ENCODE measurements around the gene AMN1. TPM values are rescaled to one million over a fixed set of nuclear protein-coding genes. Genes with fewer than 3 reads are reported as not detected.

Gene AMN1
- total RNA-seq, 1 experiment from 2014 or later: 15.8 TPM

- peaks cover 5% of the 10 kb centered on the region for H3K9me3 ChIP-seq (ENCODE audit: low read depth, low read length, poor library complexity, severe bottlenecking)
- H3K4me3 ChIP-seq (ENCODE audit: low read depth, low read length, poor library complexity, severe bottlenecking): no peak overlapping the region
- DNase-seq (ENCODE audit: low spot score): no peak
- ChIA-PET POLR2A (ENCODE audit: low non-redundant PET) (no interaction called here), CTCF (no interaction called here)
- TF ChIP-seq EZH2 (IDR thresholded peaks at IDR 0.05; ENCODE audit: borderline replicate concordance, low read depth, low read length, poor library complexity, severe bottlenecking) (no peak), CTCF (conservative IDR thresholded peaks at IDR 0.05; ENCODE audit: low read depth, low read length) (no peak)
- no peaks in the 10 kb centered on the region for H3K4me1 ChIP-seq (ENCODE audit: insufficient read depth, low read length, poor library complexity, severe bottlenecking)
- intact Hi-C loops (cut with micrococcal nuclease; ENCODE audit: unreplicated experiment): no loop called here
- peaks cover 17% of the 10 kb centered on the region for H3K36me3 ChIP-seq (ENCODE audit: insufficient read depth, low read length, poor library complexity, severe bottlenecking)
- H3K27me3 ChIP-seq (replicated peaks; ENCODE audit: insufficient read depth, low read depth, low read length, poor library complexity): no peaks in the 10 kb centered on the region
- no TSS peak for BruUV-seq (replicated peaks)
- H3K27ac ChIP-seq (ENCODE audit: low read depth, low read length, poor library complexity, severe bottlenecking): peak overlapping the region; percentile 19
Observed at GRCh38 chr12:31715283-31715825, 13.5 kb downstream of the AMN1 start.

GRCh38 chr12:31714406-31715271 is 14.2 kb downstream of the AMN1 start:
- intact Hi-C loops (cut with micrococcal nuclease; ENCODE audit: unreplicated experiment): no loop called here
- TF ChIP-seq EZH2 (IDR thresholded peaks at IDR 0.05; ENCODE audit: borderline replicate concordance, low read depth, low read length, poor library complexity, severe bottlenecking) (no peak), CTCF (conservative IDR thresholded peaks at IDR 0.05; ENCODE audit: low read depth, low read length) (no peak)
- no TSS peak for BruUV-seq (replicated peaks)
- DNase-seq (ENCODE audit: low spot score): no peak
- Histone ChIP-seq H3K4me1 (ENCODE audit: insufficient read depth, low read length, poor library complexity, severe bottlenecking) (no peaks in the 10 kb centered on the region), H3K27ac (ENCODE audit: low read depth, low read length, poor library complexity, severe bottlenecking) (no peak overlapping the region), H3K9me3 (ENCODE audit: low read depth, low read length, poor library complexity, severe bottlenecking) (peaks cover 5% of the 10 kb centered on the region), H3K4me3 (ENCODE audit: low read depth, low read length, poor library complexity, severe bottlenecking) (no peak overlapping the region), H3K36me3 (ENCODE audit: insufficient read depth, low read length, poor library complexity, severe bottlenecking) (peaks cover 10% of the 10 kb centered on the region), H3K27me3 (replicated peaks; ENCODE audit: insufficient read depth, low read depth, low read length, poor library complexity) (no peaks in the 10 kb centered on the region)
- CTCF ChIA-PET: no interaction called here
- POLR2A ChIA-PET (ENCODE audit: low non-redundant PET): no interaction called here

- H3K27me3 ChIP-seq (replicated peaks; ENCODE audit: insufficient read depth, low read depth, low read length, poor library complexity): no peaks in the 10 kb centered on the region
- no peak for TF ChIP-seq CTCF (conservative IDR thresholded peaks at IDR 0.05; ENCODE audit: low read depth, low read length)
- TF ChIP-seq EZH2 (IDR thresholded peaks at IDR 0.05; ENCODE audit: borderline replicate concordance, low read depth, low read length, poor library complexity, severe bottlenecking): no peak
- ChIA-PET POLR2A (ENCODE audit: low non-redundant PET) (interaction anchor here (0.6 kb wide), 1 partner anchor 387 kb away, joined by 21 read pairs; the partner anchor contains the start of gene SINHCAF), CTCF (no interaction called here)
- no peak overlapping the region for H3K27ac ChIP-seq (ENCODE audit: low read depth, low read length, poor library complexity, severe bottlenecking)
- no peaks in the 10 kb centered on the region for H3K9me3 ChIP-seq (ENCODE audit: low read depth, low read length, poor library complexity, severe bottlenecking)
- peaks cover 2% of the 10 kb centered on the region for H3K36me3 ChIP-seq (ENCODE audit: insufficient read depth, low read length, poor library complexity, severe bottlenecking)
- no TSS peak for BruUV-seq (replicated peaks)
- DNase-seq (ENCODE audit: low spot score): no peak
- no peaks in the 10 kb centered on the region for H3K4me1 ChIP-seq (ENCODE audit: insufficient read depth, low read length, poor library complexity, severe bottlenecking)
- intact Hi-C loops (cut with micrococcal nuclease; ENCODE audit: unreplicated experiment): no loop called here
- no peak overlapping the region for H3K4me3 ChIP-seq (ENCODE audit: low read depth, low read length, poor library complexity, severe bottlenecking)
Observed at GRCh38 chr12:31712877-31713276, 15.9 kb downstream of the AMN1 start.

All from A673 (cell line).